Activated T-cell treated with anti-CD3 and anti-CD28 coated beads for 4 hours (primary cell): ENCODE data around the gene PSRC1.
A peak's percentile ranks its signal among the peaks of the same experiment; 100 is the strongest.
"Not testable (repeated sequence)": the region's sequence is repeated elsewhere in the genome, so short reads cannot be mapped to it uniquely, and the experiment has no call there.

Experiments
- DNase-seq: peaks from one replicate; pipeline ENCODE4 v3.0.0-alpha.2; 2020

The PSRC1 gene

GRCh38 chr1:109282952-109283747 lies at the start of gene PSRC1:
Gene PSRC1, minus strand, starts transcription at chr1:109283145.
- peak; percentile 88 for DNase-seq

GRCh38 chr1:109331113-109331512 lies 48.2 kb upstream of the PSRC1 start:
- DNase-seq, result no peak

- no peak for DNase-seq
Observed at GRCh38 chr1:109327285-109327684, 44.3 kb upstream of the PSRC1 start.

GRCh38 chr1:109322974-109323373 lies 40.0 kb upstream of the PSRC1 start:
- no peak for DNase-seq

- DNase-seq, result no peak
Observed at GRCh38 chr1:109319114-109319513, 36.2 kb upstream of the PSRC1 start.

GRCh38 chr1:109316506-109316905 lies 33.6 kb upstream of the PSRC1 start:
- DNase-seq, result no peak

- DNase-seq, result no peak
Observed at GRCh38 chr1:109315288-109315687, 32.3 kb upstream of the PSRC1 start.

GRCh38 chr1:109314795-109315194 lies 31.9 kb upstream of the PSRC1 start:
- DNase-seq, result no peak

GRCh38 chr1:109312978-109313775 lies 30.2 kb upstream of the PSRC1 start:
- DNase-seq, result no peak

- no peak for DNase-seq
Observed at GRCh38 chr1:109312246-109312645, 29.3 kb upstream of the PSRC1 start.

GRCh38 chr1:109309347-109309746 lies 26.4 kb upstream of the PSRC1 start:
- DNase-seq, result no peak

- no peak for DNase-seq
Observed at GRCh38 chr1:109307274-109308021, 24.5 kb upstream of the PSRC1 start.

GRCh38 chr1:109306832-109307273 lies 23.9 kb upstream of the PSRC1 start, which contains the start of gene MYBPHL:
Gene MYBPHL, minus strand, starts transcription at chr1:109307011. Its CDS starts 20 bp downstream, at chr1:109306991.
- DNase-seq, result no peak

- not testable (repeated sequence) for DNase-seq
Observed at GRCh38 chr1:109305991-109306390, 23.0 kb upstream of the PSRC1 start.

- no peak for DNase-seq
Observed at GRCh38 chr1:109304226-109304920, 21.4 kb upstream of the PSRC1 start.

GRCh38 chr1:109301874-109302273 lies 18.9 kb upstream of the PSRC1 start:
- DNase-seq, result no peak

GRCh38 chr1:109300650-109301151 lies 17.8 kb upstream of the PSRC1 start:
- no peak for DNase-seq

GRCh38 chr1:109299558-109300343 lies 16.8 kb upstream of the PSRC1 start:
- DNase-seq, result no peak

- no peak for DNase-seq
Observed at GRCh38 chr1:109298666-109299557, 16.0 kb upstream of the PSRC1 start.

- DNase-seq, result no peak
Observed at GRCh38 chr1:109296782-109297181, 13.8 kb upstream of the PSRC1 start.
